T-cell (primary cell): ENCODE results near the gene ZNF385A. TPM values are rescaled to one million over a fixed set of nuclear protein-coding genes. Genes with fewer than 3 reads are reported as not detected.
A peak's percentile ranks its signal among the peaks of the same experiment; 100 is the strongest.

Experiments used
- ATAC-seq, 4 experiments: fragments of 200-7000 bp in 3 of 4; fragments of 150-1000 bp in 1 of 4; cut with Tn5 transposase; replicated peaks in 1 of 4; 1 replicate in 3 of 4; 2 replicates in 1 of 4; pipeline ENCODE4 v1.10.0; 2021; ENCODE audit warnings: moderate library complexity in 3 of 4, mild to moderate bottlenecking in 2 of 4, moderate number of reproducible peaks in 1 of 4
- CTCF ChIA-PET, 2 donors: fragments of 300-600 bp; sonication (Branson Sonifier 250); formaldehyde crosslinking; loops; one replicate each; lab custom pipeline; 2022; ENCODE audit warnings: antibody characterized with exemption in 2 of 2; lab: Charles Lee
- POLR2A ChIA-PET, 2 donors: fragments of 300-600 bp; sonication (Branson Sonifier 250); formaldehyde crosslinking; loops; one replicate each; lab custom pipeline; 2022; ENCODE audit warnings: antibody characterized with exemption in 2 of 2; lab: Charles Lee
- DNase-seq, 35 experiments: peaks; one replicate each; pipeline versions ENCODE4 v3.0.0 to v3.0.0-alpha.2; 2013 to 2023
- H3K27ac ChIP-seq: one replicate; pipeline ENCODE4 v1.5.1; 2013; ENCODE audit warnings: low read length
- H3K27me3 ChIP-seq, 2 experiments: replicated peaks in 1 of 2; 1 replicate in 1 of 2; 2 replicates in 1 of 2; pipeline versions ENCODE4 v1.6.1 to v1.7.0; 2013; ENCODE audit warnings: low read length in 1 of 2, mixed read lengths in 1 of 2; ENCODE audit not compliant: control insufficient read depth in 2 of 2, insufficient read depth in 2 of 2; ENCODE audit errors: extremely low read depth in 1 of 2
- H3K36me3 ChIP-seq, 2 donors: 1 replicate in 1 of 2; 2 replicates in 1 of 2; pipeline versions ENCODE4 v1.6.1 to v1.7.0; 2013; ENCODE audit warnings: low read length in 1 of 2; ENCODE audit not compliant: control insufficient read depth in 2 of 2, insufficient read depth in 1 of 2; ENCODE audit errors: extremely low read depth in 1 of 2
- H3K4me1 ChIP-seq, 2 experiments: 1 replicate in 1 of 2; 2 replicates in 1 of 2; pipeline versions ENCODE4 v1.6.1 to v1.7.0; 2013; ENCODE audit warnings: low read length in 2 of 2, mixed read lengths in 1 of 2; ENCODE audit not compliant: insufficient read depth in 2 of 2, control insufficient read depth in 1 of 2; ENCODE audit errors: extremely low read depth in 1 of 2
- H3K4me3 ChIP-seq, 2 donors: 1 replicate in 1 of 2; 2 replicates in 1 of 2; pipeline versions ENCODE4 v1.5.1 to v1.7.0; 2013; ENCODE audit warnings: mild to moderate bottlenecking in 2 of 2, low read length in 1 of 2, moderate library complexity in 1 of 2; ENCODE audit not compliant: control insufficient read depth in 1 of 2; ENCODE audit errors: extremely low read depth in 1 of 2
- H3K9me3 ChIP-seq: 2 replicates; pipeline ENCODE4 v1.7.0; 2013
- H3K27ac Mint-ChIP-seq, 2 donors: one replicate each; pipeline ENCODE4 v1.8.0; 2020 to 2021; ENCODE audit warnings: mild to moderate bottlenecking in 2 of 2, mixed read lengths in 2 of 2
- H3K27me3 Mint-ChIP-seq, 2 donors: one replicate each; pipeline ENCODE4 v1.8.0; 2021 to 2022; ENCODE audit warnings: mixed read lengths in 2 of 2
- H3K36me3 Mint-ChIP-seq: one replicate; pipeline ENCODE4 v1.8.0; 2021; ENCODE audit warnings: mixed read lengths
- H3K4me1 Mint-ChIP-seq, 3 donors: one replicate each; pipeline ENCODE4 v1.8.0; 2020 to 2022; ENCODE audit warnings: mixed read lengths in 3 of 3, mild to moderate bottlenecking in 1 of 3
- H3K4me3 Mint-ChIP-seq, 3 donors: one replicate each; pipeline ENCODE4 v1.8.0; 2020 to 2022; ENCODE audit warnings: mild to moderate bottlenecking in 3 of 3, mixed read lengths in 3 of 3, moderate library complexity in 3 of 3
- H3K9me3 Mint-ChIP-seq, 3 donors: one replicate each; pipeline ENCODE4 v1.8.0; 2020 to 2022; ENCODE audit warnings: mixed read lengths in 3 of 3
- WGBS: methylation state at CpG from one replicate; pipeline ENCODE4 v1.1.5; 2013; ENCODE audit warnings: missing lambda C conversion rate; ENCODE audit not compliant: insufficient coverage; 5-methylcytosine and 5-hydroxymethylcytosine counted together
- total RNA-seq, 35 experiments: library from RNA in 6 of 35; stranded (reverse) in 6 of 35; fragments of 120-200 nt in 1 of 35; gene quantifications; one replicate each; pipeline versions ENCODE4 v1.2.1 to v1.2.4 and lab custom pipeline; 2013 to 2026

The ZNF385A gene
- total RNA-seq, 5 donors from 2014 or later (not counting 1 experiment from before 2014, with no cell fraction given) = 0.90 to 2.7 (median 1.2) TPM

- 93% methylated on average over 3 of the region's 4 CpGs for WGBS
- Histone ChIP-seq H3K9me3 (no peaks in the 10 kb centered on the region), H3K27ac (peak overlapping the region; percentile 17), H3K4me3 (no peak overlapping the region), H3K27me3 (no peaks in the 10 kb centered on the region), H3K36me3 (peaks cover 0 to 49% of the 10 kb centered on the region in 2 donors), H3K4me1 (peaks cover 0 to 9% of the 10 kb centered on the region in 2 experiments)
- CTCF ChIA-PET = interaction anchor here in 1 of 2 donors (0.6 to 1.5 kb wide), 2 partner anchors 14 to 26 kb away, joined by 3 to 7 read pairs; partner anchors contain the start of gene COPZ1
- Mint-ChIP-seq H3K36me3 (peaks cover 41% of the 10 kb centered on the region), H3K4me1 (peaks cover 16 to 18% (median 17%) of the 10 kb centered on the region in 3 donors), H3K4me3 (peak overlapping the region in 1 of 3 donors; percentile 84), H3K9me3 (no peaks in the 10 kb centered on the region), H3K27me3 (no peaks in the 10 kb centered on the region), H3K27ac (peak overlapping the region in 1 of 2 donors; percentile 80)
- POLR2A ChIA-PET = no interaction called here
- ATAC-seq (no peak), DNase-seq (no peak)
Measured at GRCh38 chr12:54351341-54351740, 33.2 kb downstream of the ZNF385A start.

- H3K27me3 Mint-ChIP-seq = no peaks in the 10 kb centered on the region
- H3K4me3 Mint-ChIP-seq = no peak overlapping the region
- Histone ChIP-seq H3K27ac (no peak overlapping the region), H3K36me3 (peaks cover 0 to 52% of the 10 kb centered on the region in 2 donors), H3K4me1 (peaks cover 0 to 9% of the 10 kb centered on the region in 2 experiments), H3K27me3 (no peaks in the 10 kb centered on the region), H3K9me3 (no peaks in the 10 kb centered on the region), H3K4me3 (no peak overlapping the region)
- H3K36me3 Mint-ChIP-seq = peaks cover 41% of the 10 kb centered on the region
- POLR2A ChIA-PET = no interaction called here
- CTCF ChIA-PET = interaction anchor here in 1 of 2 donors (0.9 to 1.5 kb wide), 3 partner anchors 10 to 26 kb away, joined by 3 to 7 read pairs (median 4); partner anchors contain the start of gene COPZ1
- DNase-seq (no peak), ATAC-seq (no peak)
- peaks cover 16 to 18% (median 17%) of the 10 kb centered on the region in 3 donors for H3K4me1 Mint-ChIP-seq
- no CpG with 5 or more reads among the region's 3 CpGs for WGBS
- H3K9me3 Mint-ChIP-seq = no peaks in the 10 kb centered on the region
- no peak overlapping the region for H3K27ac Mint-ChIP-seq
Measured at GRCh38 chr12:54350743-54351142, 33.8 kb downstream of the ZNF385A start.

- peaks cover 48% of the 10 kb centered on the region for H3K36me3 Mint-ChIP-seq
- Histone ChIP-seq H3K4me3 (no peak overlapping the region), H3K9me3 (no peaks in the 10 kb centered on the region), H3K27ac (no peak overlapping the region), H3K27me3 (no peaks in the 10 kb centered on the region), H3K36me3 (peaks cover 4 to 61% of the 10 kb centered on the region in 2 donors), H3K4me1 (peaks cover 0 to 9% of the 10 kb centered on the region in 2 experiments)
- ChIA-PET POLR2A (no interaction called here), CTCF (interaction anchor here in 1 of 2 donors (0.7 to 1.1 kb wide), 2 partner anchors 17 to 43 kb away, joined by 4 to 5 read pairs; no protein-coding TSS in a partner anchor)
- no peak overlapping the region for H3K4me3 Mint-ChIP-seq
- H3K27me3 Mint-ChIP-seq = no peaks in the 10 kb centered on the region
- ATAC-seq (no peak), DNase-seq (no peak)
- H3K4me1 Mint-ChIP-seq = peaks cover 16 to 18% (median 17%) of the 10 kb centered on the region in 3 donors
- H3K27ac Mint-ChIP-seq = no peak overlapping the region
- no peaks in the 10 kb centered on the region for H3K9me3 Mint-ChIP-seq
Measured at GRCh38 chr12:54349679-54350078, 34.9 kb downstream of the ZNF385A start.

GRCh38 chr12:54349036-54349435 is 35.5 kb downstream of the ZNF385A start:
- ATAC-seq (no peak), DNase-seq (no peak)
- Histone ChIP-seq H3K27me3 (no peaks in the 10 kb centered on the region), H3K36me3 (peaks cover 5 to 63% of the 10 kb centered on the region in 2 donors), H3K4me1 (peaks cover 0 to 9% of the 10 kb centered on the region in 2 experiments), H3K4me3 (no peak overlapping the region), H3K9me3 (no peaks in the 10 kb centered on the region), H3K27ac (no peak overlapping the region)
- POLR2A ChIA-PET = no interaction called here
- 100% methylated on average over 2 of the region's 4 CpGs for WGBS
- Mint-ChIP-seq H3K4me1 (peaks cover 16 to 18% (median 17%) of the 10 kb centered on the region in 3 donors), H3K27ac (no peak overlapping the region), H3K36me3 (peaks cover 48% of the 10 kb centered on the region), H3K27me3 (no peaks in the 10 kb centered on the region), H3K9me3 (no peaks in the 10 kb centered on the region), H3K4me3 (no peak overlapping the region)
- CTCF ChIA-PET = interaction anchor here in 1 of 2 donors (0.7 to 1.1 kb wide), 2 partner anchors 16 to 42 kb away, joined by 4 to 5 read pairs; no protein-coding TSS in a partner anchor

GRCh38 chr12:54341378-54342300 is 42.9 kb downstream of the ZNF385A start:
- 96% methylated on average over 4 of the region's 9 CpGs for WGBS
- H3K9me3 Mint-ChIP-seq = no peaks in the 10 kb centered on the region
- H3K27ac ChIP-seq = no peak overlapping the region
- peaks cover 8 to 16% (median 14%) of the 10 kb centered on the region in 3 donors for H3K4me1 Mint-ChIP-seq
- peak overlapping the region in 1 of 2 donors; percentile 11 for H3K27ac Mint-ChIP-seq
- H3K4me3 ChIP-seq = no peak overlapping the region
- DNase-seq (no peak), ATAC-seq (no peak)
- H3K4me1 ChIP-seq = no peaks in the 10 kb centered on the region
- H3K36me3 Mint-ChIP-seq = peaks cover 37% of the 10 kb centered on the region
- H3K9me3 ChIP-seq = no peaks in the 10 kb centered on the region
- no peaks in the 10 kb centered on the region for H3K27me3 Mint-ChIP-seq
- no peaks in the 10 kb centered on the region for H3K27me3 ChIP-seq
- no peak overlapping the region for H3K4me3 Mint-ChIP-seq
- CTCF ChIA-PET = interaction anchor here (0.5 to 0.9 kb wide), 4 partner anchors 35 to 284 kb away, joined by 3 to 8 read pairs (median 4); no protein-coding TSS in a partner anchor
- POLR2A ChIA-PET = no interaction called here
- H3K36me3 ChIP-seq = peaks cover 14 to 60% of the 10 kb centered on the region in 2 donors

- Mint-ChIP-seq H3K9me3 (no peaks in the 10 kb centered on the region), H3K36me3 (peaks cover 37% of the 10 kb centered on the region), H3K27me3 (no peaks in the 10 kb centered on the region), H3K4me1 (peaks cover 10 to 24% (median 16%) of the 10 kb centered on the region in 3 donors), H3K27ac (no peak overlapping the region), H3K4me3 (no peak overlapping the region)
- DNase-seq (no peak), ATAC-seq (no peak)
- CTCF ChIA-PET = interaction anchor here in 1 of 2 donors (0.6 kb wide), 1 partner anchor 109 kb away, joined by 8 read pairs; no protein-coding TSS in a partner anchor
- H3K4me1 ChIP-seq = no peaks in the 10 kb centered on the region
- H3K4me3 ChIP-seq = no peak overlapping the region
- 98% methylated on average over 4 of the region's 7 CpGs for WGBS
- H3K36me3 ChIP-seq = peaks cover 14 to 56% of the 10 kb centered on the region in 2 donors
- H3K9me3 ChIP-seq = no peaks in the 10 kb centered on the region
- no peak overlapping the region for H3K27ac ChIP-seq
- POLR2A ChIA-PET = no interaction called here
- no peaks in the 10 kb centered on the region for H3K27me3 ChIP-seq
Measured at GRCh38 chr12:54340846-54341245, 43.7 kb downstream of the ZNF385A start.
